ENCODE results near the gene MARS1.

GRCh38 chr12:57545809-57546437, 58.1 kb downstream of the MARS1 start:
- no peak for TF ChIP-seq POLR2A (IDR thresholded peaks at IDR 0.05)
- no peak for TF ChIP-seq CTCF (IDR thresholded peaks at IDR 0.05)

All from uterus (tissue), 2 donors.